Prostate gland (tissue), 2 donors: ENCODE measurements around the gene TOGARAM1.

ENCODE experiments used
- CTCF ChIP-seq, 4 experiments: fragments of 200-600 bp in 2 of 4; fragments of 450-650 bp in 2 of 4; sonication (generic) in 2 of 4; IDR thresholded peaks; 1 replicate in 3 of 4; 2 replicates in 1 of 4; pipeline ENCODE4 v1.5.1; 2016 to 2019; ENCODE audit warnings: antibody characterized with exemption in 4 of 4, mild to moderate bottlenecking in 2 of 4, moderate library complexity in 2 of 4
- POLR2A ChIP-seq: fragments of 450-650 bp; IDR thresholded peaks from one replicate; pipeline ENCODE4 v1.6.1; 2016; ENCODE audit warnings: antibody characterized with exemption, mild to moderate bottlenecking

GRCh38 chr14:44979740-44980356 is 17.9 kb downstream of the TOGARAM1 start:
- TF ChIP-seq CTCF (IDR thresholded peaks at IDR 0.05) = no peak
- TF ChIP-seq POLR2A = no peak
